H9 (cell line): ENCODE data around the gene PUM1. TPM values are rescaled to one million over a fixed set of nuclear protein-coding genes. Genes with fewer than 3 reads are reported as not detected.
A peak's percentile ranks its signal among the peaks of the same experiment; 100 is the strongest.

Experiments
- DNase-seq: peaks from one replicate; pipeline ENCODE4 v3.0.0-alpha.2; 2017
- H2AFZ ChIP-seq: one replicate; pipeline ENCODE4 v1.6.1; 2013; ENCODE audit warnings: mild to moderate bottlenecking, low read length, control low read depth, moderate library complexity
- H2AK5ac ChIP-seq: 2 replicates; pipeline ENCODE4 v1.6.1; 2013; ENCODE audit warnings: low read length, control low read depth, mixed read lengths; ENCODE audit not compliant: insufficient read length
- H2BK120ac ChIP-seq: one replicate; pipeline ENCODE4 v1.6.1; 2013; ENCODE audit warnings: low read depth, mild to moderate bottlenecking, low read length, control low read depth, inconsistent platforms; ENCODE audit not compliant: poor library complexity, severe bottlenecking
- H2BK12ac ChIP-seq: 2 replicates; pipeline ENCODE4 v1.6.1; 2013; ENCODE audit warnings: low read length, control low read depth, mixed read lengths, low read depth; ENCODE audit not compliant: insufficient read length
- H2BK15ac ChIP-seq: 2 replicates; pipeline ENCODE4 v1.6.1; 2013; ENCODE audit warnings: low read depth, low read length, control low read depth
- H2BK20ac ChIP-seq: one replicate; pipeline ENCODE4 v1.6.1; 2013; ENCODE audit warnings: low read depth, mild to moderate bottlenecking, low read length, control low read depth, inconsistent platforms; ENCODE audit not compliant: poor library complexity, severe bottlenecking
- H2BK5ac ChIP-seq: 2 replicates; pipeline ENCODE4 v1.6.1; 2013; ENCODE audit warnings: low read length, control low read depth, mixed read lengths; ENCODE audit not compliant: insufficient read length
- H3K14ac ChIP-seq: 2 replicates; pipeline ENCODE4 v1.6.1; 2013; ENCODE audit warnings: low read length, control low read depth; ENCODE audit not compliant: insufficient read depth
- H3K18ac ChIP-seq: 2 replicates; pipeline ENCODE4 v1.6.1; 2013; ENCODE audit warnings: low read depth, mild to moderate bottlenecking, mixed read lengths, low read length, control low read depth; ENCODE audit not compliant: insufficient read length
- H3K23ac ChIP-seq: 2 replicates; pipeline ENCODE4 v1.6.1; 2013; ENCODE audit warnings: low read length, control low read depth, mixed read lengths, low read depth; ENCODE audit not compliant: insufficient read length
- H3K23me2 ChIP-seq: 2 replicates; pipeline ENCODE4 v1.6.1; 2013; ENCODE audit warnings: low read depth, mild to moderate bottlenecking, mixed read lengths, low read length, control low read depth; ENCODE audit not compliant: insufficient read length, poor library complexity, severe bottlenecking
- H3K27ac ChIP-seq: 2 replicates; pipeline ENCODE4 v1.5.1; 2013; ENCODE audit warnings: low read length, control low read depth, mixed read lengths, low read depth; ENCODE audit not compliant: insufficient read length
- H3K27me3 ChIP-seq: 2 replicates; pipeline ENCODE4 v1.6.1; 2013; ENCODE audit warnings: low read length, control low read depth, inconsistent platforms; ENCODE audit not compliant: insufficient read depth
- H3K4ac ChIP-seq: 2 replicates; pipeline ENCODE4 v1.6.1; 2013; ENCODE audit warnings: low read depth, mild to moderate bottlenecking, control low read depth, inconsistent platforms, low read length, moderate library complexity
- H3K4me1 ChIP-seq: 2 replicates; pipeline ENCODE4 v1.6.1; 2013; ENCODE audit warnings: low read length, control low read depth, inconsistent platforms; ENCODE audit not compliant: insufficient read depth
- H3K4me2 ChIP-seq: 2 replicates; pipeline ENCODE4 v1.6.1; 2013; ENCODE audit warnings: low read length, control low read depth, mixed read lengths; ENCODE audit not compliant: insufficient read length, insufficient read depth
- H3K56ac ChIP-seq: 2 replicates; pipeline ENCODE4 v1.6.1; 2013; ENCODE audit warnings: low read depth, mild to moderate bottlenecking, mixed read lengths, low read length, control low read depth; ENCODE audit not compliant: insufficient read length
- H3K79me1 ChIP-seq: 2 replicates; pipeline ENCODE4 v1.6.1; 2013; ENCODE audit warnings: low read depth, mild to moderate bottlenecking, moderate library complexity, low read length, control low read depth, inconsistent platforms; ENCODE audit not compliant: insufficient read depth, poor library complexity, severe bottlenecking
- H3K79me2 ChIP-seq: 2 replicates; pipeline ENCODE4 v1.6.1; 2013; ENCODE audit warnings: low read length, control low read depth, inconsistent platforms; ENCODE audit not compliant: insufficient read depth
- H3K9ac ChIP-seq: 2 replicates; pipeline ENCODE4 v1.6.1; 2013; ENCODE audit warnings: low read length, control low read depth, mixed read lengths; ENCODE audit not compliant: insufficient read length; ENCODE audit errors: extremely low read depth
- H3K9me3 ChIP-seq: one replicate; pipeline ENCODE4 v1.6.1; 2013; ENCODE audit warnings: low read depth, low read length, inconsistent platforms; ENCODE audit not compliant: control insufficient read depth
- H3T11ph ChIP-seq: one replicate; pipeline ENCODE4 v1.6.1; 2013; ENCODE audit warnings: mild to moderate bottlenecking, low read length, control low read depth, inconsistent platforms
- H4K20me1 ChIP-seq: one replicate; pipeline ENCODE4 v1.6.1; 2013; ENCODE audit not compliant: control insufficient read depth, insufficient read length, insufficient read depth
- H4K5ac ChIP-seq: 2 replicates; pipeline ENCODE4 v1.6.1; 2013; ENCODE audit warnings: low read depth, mild to moderate bottlenecking, mixed read lengths, low read length, control low read depth; ENCODE audit not compliant: insufficient read length
- H4K8ac ChIP-seq: replicated peaks from 2 replicates; pipeline ENCODE4 v1.6.1; 2013; ENCODE audit warnings: low read length, control low read depth, mixed read lengths, low read depth; ENCODE audit not compliant: insufficient read length
- H4K91ac ChIP-seq: 2 replicates; pipeline ENCODE4 v1.6.1; 2013; ENCODE audit warnings: low read depth, mild to moderate bottlenecking, moderate library complexity, mixed read lengths, low read length, control low read depth; ENCODE audit not compliant: insufficient read length
- H3K27ac Mint-ChIP-seq, 3 experiments: 2 replicates in 2 of 3; 3 replicates in 1 of 3; pipeline ENCODE4 v1.8.0; 2020 to 2021; ENCODE audit warnings: mixed read lengths in 3 of 3, mild to moderate bottlenecking in 1 of 3, moderate library complexity in 1 of 3
- H3K27me3 Mint-ChIP-seq: 2 replicates; pipeline ENCODE4 v1.8.0; 2021; ENCODE audit warnings: low read depth, mild to moderate bottlenecking, moderate library complexity, mixed read lengths
- H3K36me3 Mint-ChIP-seq, 3 experiments: 2 replicates in 2 of 3; 3 replicates in 1 of 3; pipeline ENCODE4 v1.8.0; 2020 to 2021; ENCODE audit warnings: low read depth in 3 of 3, mixed read lengths in 3 of 3; ENCODE audit not compliant: insufficient read depth in 1 of 3
- H3K4me1 Mint-ChIP-seq, 2 experiments: 2 replicates each; pipeline ENCODE4 v1.8.0; 2020; ENCODE audit warnings: mixed read lengths in 2 of 2
- H3K4me3 Mint-ChIP-seq, 2 experiments: 2 replicates in 1 of 2; 3 replicates in 1 of 2; pipeline ENCODE4 v1.8.0; 2020 to 2021; ENCODE audit warnings: mild to moderate bottlenecking in 2 of 2, mixed read lengths in 2 of 2, moderate library complexity in 1 of 2
- H3K9me3 Mint-ChIP-seq, 2 experiments: 2 replicates in 1 of 2; 3 replicates in 1 of 2; pipeline ENCODE4 v1.8.0; 2020; ENCODE audit warnings: mild to moderate bottlenecking in 2 of 2, mixed read lengths in 2 of 2, moderate library complexity in 1 of 2
- CTCF ChIP-seq: fragments of 200-600 bp; sonication (generic); conservative IDR thresholded peaks from 3 replicates; pipeline ENCODE4 v1.8.0; 2021; ENCODE audit warnings: antibody characterized with exemption, mild to moderate bottlenecking
- WGBS: extraction: QIAGEN DNeasy Blood & Tissue Kit; methylation state at CpG from one replicate; pipeline ENCODE4 v1.1.7; 2013; ENCODE audit warnings: missing lambda C conversion rate, low lambda C conversion rate, mixed read lengths; ENCODE audit not compliant: insufficient read length; ENCODE audit errors: extremely low coverage; 5-methylcytosine and 5-hydroxymethylcytosine counted together
- total RNA-seq: library from RNA; stranded (reverse); gene quantifications from 2 replicates; pipeline ENCODE4 v1.2.1, GENCODE V29; 2021

PUM1 gene
- total RNA-seq, 1 experiment from 2014 or later = 164 TPM

GRCh38 chr1:31010086-31010989, 55.2 kb downstream of the PUM1 start:
- Mint-ChIP-seq H3K27me3 (no peaks in the 10 kb centered on the region), H3K4me3 (no peak overlapping the region), H3K36me3 (peaks cover 8 to 15% (median 11%) of the 10 kb centered on the region in 3 experiments; a peak in 6 of 7 replicates), H3K4me1 (peaks cover 33 to 45% of the 10 kb centered on the region in 2 experiments), H3K9me3 (no peaks in the 10 kb centered on the region), H3K27ac (peak overlapping the region in 1 of 3 experiments; percentile 30; a peak in 2 of 7 replicates)
- no peaks in the 10 kb centered on the region for H3K23me2 ChIP-seq
- no peaks in the 10 kb centered on the region for H3K27me3 ChIP-seq
- no CpG with 5 or more reads among the region's 6 CpGs for WGBS
- no peak overlapping the region for H3K56ac ChIP-seq
- no peak overlapping the region for H2BK12ac ChIP-seq
- no peak overlapping the region for H3K27ac ChIP-seq
- no peak overlapping the region for H4K8ac ChIP-seq
- no peaks in the 10 kb centered on the region for H4K20me1 ChIP-seq
- no peak overlapping the region for H2BK15ac ChIP-seq
- H3K4me1 ChIP-seq = no peaks in the 10 kb centered on the region; the same call in 1 of the 2 replicates
- no peak overlapping the region for H3K18ac ChIP-seq
- H4K5ac ChIP-seq = no peak overlapping the region
- H2AFZ ChIP-seq = no peak overlapping the region
- no peak overlapping the region for H3T11ph ChIP-seq
- H3K4ac ChIP-seq = no peak overlapping the region
- H2BK120ac ChIP-seq = no peak overlapping the region
- no peak overlapping the region for H3K4me2 ChIP-seq
- H4K91ac ChIP-seq = no peak overlapping the region
- H3K79me1 ChIP-seq = peaks cover 2% of the 10 kb centered on the region
- no peak overlapping the region for H3K9ac ChIP-seq
- no peaks in the 10 kb centered on the region for H3K9me3 ChIP-seq
- DNase-seq = no peak
- no peak for TF ChIP-seq CTCF
- H3K23ac ChIP-seq = no peak overlapping the region
- H2BK20ac ChIP-seq = no peak overlapping the region
- H3K79me2 ChIP-seq = peaks cover 39% of the 10 kb centered on the region
- H3K14ac ChIP-seq = no peak overlapping the region
- no peak overlapping the region for H2BK5ac ChIP-seq
- no peak overlapping the region for H2AK5ac ChIP-seq
